ENCODE results near the gene NAP1L4. TPM values are rescaled to one million over a fixed set of nuclear protein-coding genes. Genes with fewer than 3 reads are reported as not detected.
"Not testable (repeated sequence)": the region's sequence is repeated elsewhere in the genome, so short reads cannot be mapped to it uniquely, and the experiment has no call there.

Gene NAP1L4
- total and polyA plus RNA-seq, 4 donors = 56.3 to 191 (median 77.3) TPM

DNA sequence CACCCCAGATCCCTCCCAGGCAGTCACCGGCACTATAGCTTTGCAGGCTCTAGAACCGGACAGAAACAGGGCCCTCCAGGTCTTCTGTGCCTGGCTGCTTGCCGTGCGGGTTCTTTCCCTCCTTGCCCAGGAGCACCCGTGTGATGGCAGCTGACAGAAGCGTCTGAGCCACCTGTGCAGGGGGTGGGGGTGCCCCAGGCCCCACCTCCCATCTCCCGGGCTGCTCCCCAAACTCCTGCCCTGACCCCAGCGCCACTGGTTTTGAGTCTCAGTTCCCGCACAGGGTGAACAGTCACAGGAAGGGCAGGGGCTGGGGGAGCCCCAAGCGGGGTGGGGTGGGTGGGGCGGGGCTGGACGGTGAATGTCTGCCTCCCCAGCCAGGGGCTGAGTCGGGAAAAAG is 49.7 kb downstream of the NAP1L4 start:
- WGBS, 2 donors = 57 to 65% methylated on average over 10 to 13 of the region's 13 CpGs
- TF ChIP-seq, protein P1, sequence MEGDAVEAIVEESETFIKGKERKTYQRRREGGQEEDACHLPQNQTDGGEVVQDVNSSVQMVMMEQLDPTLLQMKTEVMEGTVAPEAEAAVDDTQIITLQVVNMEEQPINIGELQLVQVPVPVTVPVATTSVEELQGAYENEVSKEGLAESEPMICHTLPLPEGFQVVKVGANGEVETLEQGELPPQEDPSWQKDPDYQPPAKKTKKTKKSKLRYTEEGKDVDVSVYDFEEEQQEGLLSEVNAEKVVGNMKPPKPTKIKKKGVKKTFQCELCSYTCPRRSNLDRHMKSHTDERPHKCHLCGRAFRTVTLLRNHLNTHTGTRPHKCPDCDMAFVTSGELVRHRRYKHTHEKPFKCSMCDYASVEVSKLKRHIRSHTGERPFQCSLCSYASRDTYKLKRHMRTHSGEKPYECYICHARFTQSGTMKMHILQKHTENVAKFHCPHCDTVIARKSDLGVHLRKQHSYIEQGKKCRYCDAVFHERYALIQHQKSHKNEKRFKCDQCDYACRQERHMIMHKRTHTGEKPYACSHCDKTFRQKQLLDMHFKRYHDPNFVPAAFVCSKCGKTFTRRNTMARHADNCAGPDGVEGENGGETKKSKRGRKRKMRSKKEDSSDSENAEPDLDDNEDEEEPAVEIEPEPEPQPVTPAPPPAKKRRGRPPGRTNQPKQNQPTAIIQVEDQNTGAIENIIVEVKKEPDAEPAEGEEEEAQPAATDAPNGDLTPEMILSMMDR (IDR thresholded peaks at IDR 0.05; ENCODE audit: control extremely low read depth, extremely low read depth) = no peak
- peaks cover 0 to 20% (median 7%) of the 10 kb centered on the region in 5 donors for H3K4me1 ChIP-seq (ENCODE audit: control insufficient read depth in 5 of 5, insufficient read depth in 5 of 5, low read length in 5 of 5)
- ATAC-seq (ENCODE audit: insufficient read depth, low FRiP score) (no peak), DNase-seq (no peak)
- no peaks in the 10 kb centered on the region for H3K27me3 ChIP-seq (ENCODE audit: control insufficient read depth in 3 of 3, insufficient read depth in 3 of 3, low read length in 2 of 3)
- H3K9me3 ChIP-seq (ENCODE audit: control insufficient read depth in 4 of 4, insufficient read depth in 3 of 4, low read length in 3 of 4) = peaks cover 2 to 10% (median 3%) of the 10 kb centered on the region in 4 donors
- H3K4me3 ChIP-seq = no peak overlapping the region
- H3K9ac ChIP-seq (ENCODE audit: insufficient read depth in 1 of 2, low read length in 2 of 2) = no peak overlapping the region
- no peak overlapping the region for H3K27ac ChIP-seq (ENCODE audit: low read depth in 1 of 2, low read length in 1 of 2)
- peaks cover 0 to 12% (median 5%) of the 10 kb centered on the region in 4 donors for H3K36me3 ChIP-seq (ENCODE audit: control insufficient read depth in 4 of 4, insufficient read depth in 4 of 4, low read length in 4 of 4)

DNA sequence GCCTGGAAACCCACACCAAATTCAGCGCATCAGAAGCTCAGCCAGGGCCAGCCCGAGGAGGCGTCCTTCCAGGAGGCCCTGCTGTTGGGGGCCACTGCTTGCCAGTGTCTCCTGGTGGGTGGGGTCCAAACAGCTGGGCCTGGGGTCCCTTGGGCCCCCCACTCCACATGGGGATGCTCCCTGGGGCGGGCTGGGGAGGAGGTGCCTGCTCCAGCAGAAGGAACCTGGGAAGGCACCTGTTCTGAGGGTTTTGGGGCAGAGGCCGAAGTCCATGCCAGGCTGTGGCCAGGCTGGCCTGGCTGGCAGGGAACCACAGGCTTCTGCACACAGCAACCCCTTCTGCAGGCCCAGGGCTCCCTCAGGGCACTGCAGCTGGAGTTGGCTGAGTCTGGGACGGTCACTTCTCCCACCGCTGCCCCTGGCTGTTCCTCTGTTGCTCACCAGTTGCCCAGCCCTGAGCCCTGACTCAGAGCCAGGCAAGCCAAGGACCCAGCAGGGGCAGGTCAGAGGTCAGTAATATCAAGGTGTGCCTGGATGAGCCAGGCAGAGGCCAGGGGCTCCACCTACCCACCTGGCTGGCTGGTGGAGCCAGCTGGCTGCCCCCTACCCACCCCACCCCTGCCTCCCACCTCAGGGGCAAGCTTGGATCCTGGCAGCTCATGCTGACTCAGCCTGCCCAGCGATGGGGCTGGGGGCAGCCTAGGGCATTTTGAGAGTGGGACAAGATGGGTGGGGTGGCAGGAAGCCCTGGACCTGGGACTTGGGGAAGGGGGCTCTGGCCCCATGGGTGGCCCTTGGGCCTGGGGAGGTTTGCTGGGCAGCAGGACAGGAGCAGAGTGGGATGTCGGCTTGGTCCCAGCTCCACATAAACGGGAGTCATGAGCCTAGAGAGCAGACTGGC is 51.0 kb downstream of the NAP1L4 start:
- Histone ChIP-seq H3K9me3 (ENCODE audit: control insufficient read depth in 4 of 4, insufficient read depth in 3 of 4, low read length in 3 of 4) (peaks cover 2 to 13% (median 3%) of the 10 kb centered on the region in 4 donors), H3K4me3 (no peak overlapping the region), H3K4me1 (ENCODE audit: control insufficient read depth in 5 of 5, insufficient read depth in 5 of 5, low read length in 5 of 5) (peaks cover 0 to 15% (median 7%) of the 10 kb centered on the region in 5 donors), H3K27me3 (ENCODE audit: control insufficient read depth in 3 of 3, insufficient read depth in 3 of 3, low read length in 2 of 3) (no peaks in the 10 kb centered on the region), H3K27ac (ENCODE audit: low read depth in 1 of 2, low read length in 1 of 2) (peak overlapping the region in 1 of 2 donors; percentile 32), H3K36me3 (ENCODE audit: control insufficient read depth in 4 of 4, insufficient read depth in 4 of 4, low read length in 4 of 4) (peaks cover 0 to 9% (median 4%) of the 10 kb centered on the region in 4 donors), H3K9ac (ENCODE audit: insufficient read depth in 1 of 2, low read length in 2 of 2) (no peak overlapping the region)
- ATAC-seq (ENCODE audit: insufficient read depth, low FRiP score) (no peak), DNase-seq (no peak)
- 57% methylated on average over 10 of the region's 10 CpGs for WGBS, 2 donors
- TF ChIP-seq, protein P1 (IDR thresholded peaks at IDR 0.05; ENCODE audit: control extremely low read depth, extremely low read depth) = no peak

DNA sequence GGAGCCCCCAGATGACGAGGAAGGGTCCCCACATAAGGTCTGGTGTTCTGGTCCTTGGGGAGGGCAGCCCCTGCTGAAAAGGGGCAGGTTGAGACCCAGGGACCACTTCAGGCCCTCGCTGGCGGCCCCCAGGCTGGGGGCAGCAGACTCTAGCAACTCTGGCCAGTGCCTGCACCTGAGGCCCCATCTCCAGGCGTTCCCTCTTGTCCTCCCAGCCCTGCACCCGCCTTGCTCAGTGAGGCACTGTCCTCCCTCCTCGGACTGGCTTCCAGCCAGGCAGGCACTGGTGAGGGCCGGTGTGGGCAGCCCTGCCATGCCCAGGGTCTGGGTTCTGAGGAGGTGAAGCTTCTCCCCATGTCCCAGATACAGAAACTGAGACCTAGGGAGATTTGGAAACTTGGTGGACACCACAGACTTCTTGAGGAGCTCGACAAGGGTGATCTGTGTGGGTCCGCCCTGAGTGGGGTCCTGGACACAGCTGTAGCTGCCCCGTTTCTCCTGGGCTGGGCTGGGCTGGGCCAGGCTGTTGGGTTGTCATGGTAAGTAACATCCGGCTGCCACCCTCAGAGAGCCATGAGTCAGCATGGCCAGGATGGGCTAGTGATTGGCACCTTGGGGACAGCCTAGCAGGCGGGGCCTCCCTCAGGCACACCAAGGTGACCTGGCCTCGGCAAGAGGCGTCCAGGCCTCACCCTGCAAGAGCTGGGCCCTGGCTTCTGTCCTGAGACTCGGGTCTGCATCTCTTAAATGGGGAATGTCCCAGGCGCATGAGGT is 51.8 kb downstream of the NAP1L4 start:
- Histone ChIP-seq H3K4me1 (ENCODE audit: control insufficient read depth in 5 of 5, insufficient read depth in 5 of 5, low read length in 5 of 5) (peaks cover 0 to 7% (median 6%) of the 10 kb centered on the region in 5 donors), H3K27me3 (ENCODE audit: control insufficient read depth in 3 of 3, insufficient read depth in 3 of 3, low read length in 2 of 3) (no peaks in the 10 kb centered on the region), H3K9ac (ENCODE audit: insufficient read depth in 1 of 2, low read length in 2 of 2) (no peak overlapping the region), H3K4me3 (no peak overlapping the region), H3K36me3 (ENCODE audit: control insufficient read depth in 4 of 4, insufficient read depth in 4 of 4, low read length in 4 of 4) (peaks cover 0 to 9% (median 4%) of the 10 kb centered on the region in 4 donors), H3K9me3 (ENCODE audit: control insufficient read depth in 4 of 4, insufficient read depth in 3 of 4, low read length in 3 of 4) (peaks cover 2 to 13% (median 3%) of the 10 kb centered on the region in 4 donors), H3K27ac (ENCODE audit: low read depth in 1 of 2, low read length in 1 of 2) (no peak overlapping the region)
- TF ChIP-seq, protein P1 (IDR thresholded peaks at IDR 0.05; ENCODE audit: control extremely low read depth, extremely low read depth) = no peak
- DNase-seq (no peak), ATAC-seq (ENCODE audit: insufficient read depth, low FRiP score) (peak; percentile 16)
- 54 to 55% methylated on average over 15 to 16 of the region's 16 CpGs for WGBS, 2 donors

DNA sequence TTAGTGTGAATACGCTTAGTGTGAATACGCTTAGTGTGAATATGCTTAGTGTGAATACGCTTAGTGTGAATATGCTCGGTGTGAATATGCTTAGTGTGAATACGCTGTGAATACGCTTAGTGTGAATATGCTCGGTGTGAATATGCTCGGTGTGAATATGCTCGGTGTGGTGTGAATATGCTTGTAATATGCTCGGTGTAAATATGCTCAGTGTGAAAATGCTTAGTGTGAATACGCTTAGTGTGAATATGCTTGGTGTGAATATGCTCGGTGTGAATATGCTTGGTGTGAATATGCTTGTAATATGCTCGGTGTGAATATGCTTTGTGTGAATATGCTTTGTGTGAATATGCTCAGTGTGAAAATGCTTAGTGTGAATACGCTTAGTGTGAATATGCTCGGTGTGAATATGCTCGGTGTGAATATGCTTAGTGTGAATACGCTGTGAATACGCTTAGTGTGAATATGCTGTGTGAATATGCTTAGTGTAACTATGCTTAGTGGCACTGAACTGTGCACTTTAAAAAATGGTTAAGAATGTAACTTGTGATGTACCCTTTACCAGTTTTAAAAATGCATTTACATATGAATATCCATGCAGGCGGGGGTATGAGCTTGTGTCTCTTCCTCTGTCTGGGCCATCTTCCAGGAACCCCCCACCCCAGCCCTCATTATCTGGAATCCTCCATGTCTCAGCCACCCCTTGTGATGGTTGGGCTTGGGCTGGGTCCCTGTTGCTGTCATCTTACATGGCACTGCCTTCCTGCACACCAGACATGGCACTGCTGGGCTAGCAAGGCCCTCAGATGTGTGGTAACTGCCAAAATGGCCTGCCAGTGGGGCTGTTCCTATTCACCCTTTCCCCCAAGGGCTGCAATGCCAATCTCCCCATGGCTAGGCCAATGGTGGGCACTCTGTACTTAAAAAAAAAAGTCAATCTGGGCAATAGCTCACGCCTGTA is 53.4 kb downstream of the NAP1L4 start:
- H3K9me3 ChIP-seq (ENCODE audit: control insufficient read depth in 4 of 4, insufficient read depth in 3 of 4, low read length in 3 of 4) = peaks cover 2 to 13% (median 3%) of the 10 kb centered on the region in 4 donors
- not testable (repeated sequence) for DNase-seq; H3K36me3 ChIP-seq (ENCODE audit: control insufficient read depth in 4 of 4, insufficient read depth in 4 of 4, low read length in 4 of 4); H3K4me1 ChIP-seq (ENCODE audit: control insufficient read depth in 5 of 5, insufficient read depth in 5 of 5, low read length in 5 of 5); ATAC-seq (ENCODE audit: insufficient read depth, low FRiP score); H3K4me3 ChIP-seq; H3K27me3 ChIP-seq (ENCODE audit: control insufficient read depth in 3 of 3, insufficient read depth in 3 of 3, low read length in 2 of 3); H3K27ac ChIP-seq (ENCODE audit: low read depth in 1 of 2, low read length in 1 of 2); H3K9ac ChIP-seq (ENCODE audit: insufficient read depth in 1 of 2, low read length in 2 of 2)
- 91 to 92% methylated on average over 20 of the region's 20 CpGs for WGBS, 2 donors
